Esophagus muscularis mucosa (tissue), 4 donors: ENCODE measurements around the gene KIAA0930.

ENCODE experiments used
- EP300 ChIP-seq: sonication (generic); formaldehyde crosslinking; IDR thresholded peaks from one replicate; pipeline ENCODE4 v1.6.1; 2017; ENCODE audit warnings: antibody characterized with exemption
- POLR2A ChIP-seq: fragments of 450-650 bp; IDR thresholded peaks from one replicate; pipeline ENCODE4 v1.6.1; 2017; ENCODE audit warnings: antibody characterized with exemption, moderate library complexity, mild to moderate bottlenecking, low read depth
- POLR2AphosphoS5 ChIP-seq, 2 donors: sonication (generic); formaldehyde crosslinking; IDR thresholded peaks; one replicate each; pipeline ENCODE4 v1.6.1; 2017; ENCODE audit warnings: antibody characterized with exemption in 2 of 2
- TF ChIP-seq, protein P1 (sequence below), 3 experiments: fragments of 200-600 bp in 2 of 3; fragments of 450-650 bp in 1 of 3; sonication (generic) in 2 of 3; IDR thresholded peaks; one replicate each; pipeline ENCODE4 v1.5.1; 2017 to 2019; ENCODE audit warnings: antibody characterized with exemption in 3 of 3, mild to moderate bottlenecking in 2 of 3, moderate library complexity in 1 of 3

DNA sequence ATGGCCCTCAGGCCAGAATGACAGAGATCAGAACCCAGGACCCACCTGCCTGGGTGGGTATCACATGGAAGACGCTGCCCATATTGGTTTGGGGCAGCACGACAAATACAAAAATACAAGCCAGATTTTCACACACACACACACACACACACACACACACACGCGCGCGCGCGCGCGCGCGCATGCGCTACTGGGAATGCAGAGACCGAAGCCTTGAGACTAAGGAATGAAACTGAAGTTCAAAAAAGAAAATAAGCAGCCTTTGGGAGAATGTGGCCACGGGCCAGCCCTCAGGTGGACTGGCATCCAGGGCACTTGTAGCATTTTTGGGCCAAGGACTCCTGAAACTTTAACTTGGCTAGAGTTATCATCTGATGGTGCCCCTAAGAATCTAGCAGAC lies 98.3 kb downstream of the KIAA0930 start:
- TF ChIP-seq POLR2AphosphoS5 (IDR thresholded peaks at IDR 0.05) (no peak), POLR2A (no peak), EP300 (no peak)
- TF ChIP-seq, protein P1, sequence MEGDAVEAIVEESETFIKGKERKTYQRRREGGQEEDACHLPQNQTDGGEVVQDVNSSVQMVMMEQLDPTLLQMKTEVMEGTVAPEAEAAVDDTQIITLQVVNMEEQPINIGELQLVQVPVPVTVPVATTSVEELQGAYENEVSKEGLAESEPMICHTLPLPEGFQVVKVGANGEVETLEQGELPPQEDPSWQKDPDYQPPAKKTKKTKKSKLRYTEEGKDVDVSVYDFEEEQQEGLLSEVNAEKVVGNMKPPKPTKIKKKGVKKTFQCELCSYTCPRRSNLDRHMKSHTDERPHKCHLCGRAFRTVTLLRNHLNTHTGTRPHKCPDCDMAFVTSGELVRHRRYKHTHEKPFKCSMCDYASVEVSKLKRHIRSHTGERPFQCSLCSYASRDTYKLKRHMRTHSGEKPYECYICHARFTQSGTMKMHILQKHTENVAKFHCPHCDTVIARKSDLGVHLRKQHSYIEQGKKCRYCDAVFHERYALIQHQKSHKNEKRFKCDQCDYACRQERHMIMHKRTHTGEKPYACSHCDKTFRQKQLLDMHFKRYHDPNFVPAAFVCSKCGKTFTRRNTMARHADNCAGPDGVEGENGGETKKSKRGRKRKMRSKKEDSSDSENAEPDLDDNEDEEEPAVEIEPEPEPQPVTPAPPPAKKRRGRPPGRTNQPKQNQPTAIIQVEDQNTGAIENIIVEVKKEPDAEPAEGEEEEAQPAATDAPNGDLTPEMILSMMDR (IDR thresholded peaks at IDR 0.05), result no peak
